GM18499 (cell line): ENCODE results near the gene CELF2.
"Not testable (repeated sequence)": the region's sequence is repeated elsewhere in the genome, so short reads cannot be mapped to it uniquely, and the experiment has no call there.

Source experiments
- ATAC-seq: cut with Tn5 transposase; IDR thresholded peaks from one replicate; pipeline ENCODE4 v1.9.1; 2021; ENCODE audit warnings: moderate number of reproducible peaks; ENCODE audit not compliant: insufficient read depth, unreplicated experiment

CELF2 gene

DNA sequence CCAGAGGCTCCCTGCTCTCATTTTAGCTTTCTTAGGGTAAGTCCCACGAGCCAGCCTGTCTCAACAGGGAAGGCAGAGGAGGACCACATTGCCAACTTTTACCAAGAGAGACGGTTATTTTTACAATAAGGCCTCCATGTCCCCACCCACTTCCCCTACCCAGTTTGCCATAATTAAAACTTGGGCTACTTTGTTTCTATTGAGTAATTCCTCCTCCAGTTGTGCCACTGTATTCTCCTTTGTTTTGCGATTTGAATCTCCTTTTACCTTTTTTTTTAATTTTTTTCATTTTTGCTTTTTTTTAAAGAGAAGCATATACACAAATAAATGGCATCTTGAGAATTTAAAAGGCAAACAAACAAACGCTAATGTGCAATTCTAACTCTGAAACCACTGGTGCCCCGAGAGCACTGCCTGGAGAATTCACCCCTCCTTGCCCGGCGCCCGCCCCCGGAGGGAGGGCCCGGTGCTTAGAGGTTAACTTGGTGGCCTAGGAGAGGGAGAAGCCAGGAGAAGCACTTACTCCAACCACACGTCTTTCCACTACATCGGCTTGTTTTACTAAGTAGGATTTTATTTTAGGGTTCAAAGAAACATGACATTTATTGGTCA lies 311.5 kb downstream of the CELF2 start:
- no peak for ATAC-seq

- no peak for ATAC-seq
Measured at GRCh38 chr10:11330383-11331045, 312.8 kb downstream of the CELF2 start.

GRCh38 chr10:11331046-11331577 lies 313.4 kb downstream of the CELF2 start:
- ATAC-seq = no peak

GRCh38 chr10:11331726-11332125 lies 314.1 kb downstream of the CELF2 start:
- ATAC-seq = no peak

DNA sequence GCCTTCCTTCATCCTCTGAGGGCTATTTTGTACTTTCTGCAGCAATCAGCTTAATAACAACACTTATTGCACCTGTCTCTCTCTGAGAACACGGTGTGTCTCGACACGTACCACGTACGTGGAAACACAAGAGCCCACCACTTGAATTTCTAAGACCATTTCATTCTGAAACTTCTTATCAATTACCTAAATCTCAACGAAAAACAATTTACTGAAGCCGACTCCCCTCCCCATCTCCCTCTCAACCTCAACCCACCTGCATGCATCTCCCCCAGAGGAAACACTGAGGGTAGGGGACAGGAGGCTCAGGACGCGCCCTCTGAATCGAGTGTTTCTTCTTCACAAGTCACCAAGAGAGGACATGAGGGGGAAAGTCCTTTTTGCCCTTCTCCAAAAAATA lies 315.2 kb downstream of the CELF2 start:
- ATAC-seq = no peak

DNA sequence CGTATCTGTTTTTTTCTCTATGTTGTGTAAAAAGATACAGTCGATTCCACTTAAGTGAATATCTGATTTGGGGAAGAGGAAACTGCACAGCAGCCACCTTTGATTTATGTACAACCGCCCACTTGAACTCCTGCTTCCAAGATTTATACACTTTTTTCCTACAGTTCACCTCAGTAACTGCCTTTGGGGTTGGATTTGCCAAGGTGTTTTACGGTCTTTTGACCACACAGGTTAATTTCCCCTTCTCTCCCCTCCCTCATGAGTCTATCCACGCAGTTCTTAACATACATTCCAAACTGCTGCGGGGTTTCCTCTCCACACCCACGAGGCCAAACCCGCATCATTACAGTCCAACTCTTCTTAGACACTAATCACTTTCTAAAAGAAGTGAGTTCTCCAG lies 316.8 kb downstream of the CELF2 start:
- ATAC-seq = no peak

DNA sequence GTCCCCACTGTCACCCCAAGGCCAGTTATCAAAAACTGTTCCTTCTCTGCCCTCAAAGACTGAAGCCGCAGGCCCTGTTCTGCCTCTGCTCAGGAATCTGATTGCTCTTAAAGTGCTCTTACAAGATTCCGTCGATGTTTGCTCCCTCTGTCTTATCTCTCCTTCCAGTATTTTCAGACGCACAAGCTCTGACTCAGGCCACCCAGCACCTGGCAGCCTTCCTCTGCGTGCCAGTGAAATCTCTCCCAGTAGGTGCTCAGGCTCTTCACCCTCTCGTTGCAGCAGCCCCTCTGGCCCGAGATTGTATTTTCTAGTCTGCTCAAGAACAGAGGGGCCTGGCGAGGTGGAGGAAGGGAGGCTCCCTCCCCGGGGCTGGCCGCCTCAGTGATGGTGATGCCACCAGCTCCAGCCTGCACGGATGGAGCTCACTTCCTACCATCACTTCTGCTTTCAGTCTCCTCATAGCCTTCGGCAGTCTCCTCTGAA lies 317.5 kb downstream of the CELF2 start:
- ATAC-seq = no peak

GRCh38 chr10:11335881-11336430 lies 318.3 kb downstream of the CELF2 start:
- ATAC-seq = no peak

- ATAC-seq = no peak
Measured at GRCh38 chr10:11336722-11337162, 319.1 kb downstream of the CELF2 start.

- no peak for ATAC-seq
Measured at GRCh38 chr10:11337516-11337915, 319.8 kb downstream of the CELF2 start.

GRCh38 chr10:11338160-11338844 lies 320.6 kb downstream of the CELF2 start:
- ATAC-seq = no peak

- no peak for ATAC-seq
Measured at GRCh38 chr10:11339013-11339412, 321.3 kb downstream of the CELF2 start.

DNA sequence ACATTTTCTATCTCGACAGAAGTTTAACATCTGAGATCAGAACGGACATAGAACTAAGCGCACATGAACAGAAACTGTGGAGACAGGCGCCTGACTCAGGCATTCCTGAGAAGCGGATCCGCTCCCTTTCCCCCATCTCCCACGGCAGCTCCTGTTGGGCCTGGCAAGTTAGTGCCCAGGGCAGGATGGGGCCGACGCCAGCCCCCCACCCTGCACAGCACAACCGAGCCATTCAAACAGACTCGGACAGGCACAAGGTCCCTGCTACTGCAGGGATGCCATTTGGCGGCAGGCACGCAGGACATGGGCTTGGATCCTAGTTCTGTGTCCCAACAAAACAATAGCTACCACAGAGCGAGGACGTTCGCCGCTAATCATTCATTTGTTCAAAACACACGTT lies 322.0 kb downstream of the CELF2 start:
- ATAC-seq = no peak

DNA sequence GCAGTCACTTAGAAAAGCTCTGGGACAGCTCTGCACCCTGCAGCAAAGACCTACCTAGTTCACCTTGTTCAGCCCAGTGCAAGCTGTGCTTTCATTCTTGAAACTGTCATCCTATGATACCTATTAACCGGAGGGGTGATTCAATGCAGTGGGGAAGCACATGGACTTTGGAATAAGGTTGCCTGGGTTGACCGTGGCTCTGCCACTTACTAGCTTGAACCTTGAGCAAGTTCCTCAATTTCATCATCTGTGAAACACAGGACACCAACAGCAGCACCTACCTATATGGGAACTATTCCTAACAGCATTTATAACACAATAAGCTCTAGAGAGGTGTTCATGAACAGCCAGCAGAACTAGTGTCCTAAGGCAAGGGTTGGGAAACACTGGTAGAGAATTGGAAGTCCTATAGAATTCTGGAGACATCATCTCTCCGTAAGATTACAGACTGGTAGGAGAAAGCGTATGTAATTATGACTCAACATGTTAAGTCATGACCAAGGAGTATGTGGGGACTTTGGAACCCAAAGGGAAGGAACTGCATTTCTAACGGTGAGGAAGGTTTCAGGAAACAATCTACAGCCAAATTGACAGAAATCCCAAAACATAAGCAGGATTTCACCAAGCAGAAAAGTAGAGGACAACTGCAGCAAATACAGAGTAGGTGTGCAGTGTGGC lies 323.8 kb downstream of the CELF2 start:
- no peak for ATAC-seq

- ATAC-seq = no peak
Measured at GRCh38 chr10:11344081-11344480, 326.4 kb downstream of the CELF2 start.

GRCh38 chr10:11344550-11344949 lies 326.9 kb downstream of the CELF2 start:
- ATAC-seq = no peak

- ATAC-seq = peak; percentile 58
Measured at GRCh38 chr10:11345224-11346054, 327.8 kb downstream of the CELF2 start.

DNA sequence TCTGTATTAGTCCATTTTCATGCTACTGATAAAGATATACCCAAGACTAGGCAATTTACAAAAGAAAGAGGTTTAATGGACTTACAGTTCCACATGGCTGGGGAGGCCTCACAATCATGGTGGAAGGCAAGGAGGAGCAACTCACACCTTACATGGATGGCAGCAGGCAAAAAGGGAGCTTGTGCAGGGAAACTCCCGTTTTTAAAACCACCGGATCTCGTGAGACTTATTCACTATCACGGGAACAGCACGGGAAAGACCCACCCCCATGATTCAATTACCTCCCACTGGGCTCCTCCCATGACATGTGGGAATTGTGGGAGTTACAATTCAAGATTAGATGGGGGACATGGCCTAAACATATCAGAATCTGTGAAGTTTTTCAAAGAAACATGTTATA lies 329.9 kb downstream of the CELF2 start:
- ATAC-seq = not testable (repeated sequence)

GRCh38 chr10:11351801-11352200 lies 334.1 kb downstream of the CELF2 start:
- no peak for ATAC-seq
